Loucy (cell line): ENCODE measurements around the gene CPLX4.

Source experiments
- H2AFZ ChIP-seq: fragments of 200-600 bp; sonication (generic); 2 replicates; pipeline ENCODE4 v1.6.0; 2016; ENCODE audit warnings: antibody characterized with exemption, mild to moderate bottlenecking, low read length, moderate library complexity
- H3F3A ChIP-seq: fragments of 200-600 bp; 2 replicates; pipeline ENCODE4 v1.6.0; 2016; ENCODE audit warnings: antibody characterized with exemption, low read depth, mild to moderate bottlenecking
- H3K27me3 ChIP-seq: fragments of 200-600 bp; sonication (generic); 2 replicates; pipeline ENCODE4 v1.6.1; 2014; ENCODE audit warnings: low read length, mild to moderate bottlenecking; ENCODE audit not compliant: insufficient read depth, poor library complexity, severe bottlenecking
- H3K36me3 ChIP-seq: fragments of 200-600 bp; sonication (generic); 2 replicates; pipeline ENCODE4 v1.6.1; 2016; ENCODE audit warnings: low read length; ENCODE audit not compliant: insufficient read depth
- H3K4me1 ChIP-seq: fragments of 200-600 bp; sonication (generic); 2 replicates; pipeline ENCODE4 v1.5.1; 2014; ENCODE audit warnings: low read length, mild to moderate bottlenecking; ENCODE audit not compliant: insufficient read depth, poor library complexity, severe bottlenecking
- H3K4me2 ChIP-seq: fragments of 200-600 bp; sonication (generic); 2 replicates; pipeline ENCODE4 v1.6.0; 2014; ENCODE audit warnings: antibody characterized with exemption, low read length, low read depth, mild to moderate bottlenecking; ENCODE audit not compliant: poor library complexity, severe bottlenecking
- H3K4me3 ChIP-seq: fragments of 200-600 bp; sonication (generic); 2 replicates; pipeline ENCODE4 v1.5.1; 2014; ENCODE audit warnings: low read length, mild to moderate bottlenecking, mixed read lengths; ENCODE audit not compliant: poor library complexity, severe bottlenecking
- H3K79me2 ChIP-seq: fragments of 200-600 bp; sonication (generic); 2 replicates; pipeline ENCODE4 v1.6.1; 2014; ENCODE audit warnings: low read length; ENCODE audit not compliant: insufficient read depth
- H3K9ac ChIP-seq: fragments of 200-600 bp; sonication (generic); 2 replicates; pipeline ENCODE4 v1.6.0; 2014; ENCODE audit warnings: mild to moderate bottlenecking, low read depth, low read length, moderate library complexity; ENCODE audit not compliant: poor library complexity, severe bottlenecking
- H3K9me2 ChIP-seq: fragments of 200-600 bp; sonication (generic); replicated peaks from 2 replicates; pipeline ENCODE4 v1.6.1; 2016; ENCODE audit warnings: low read depth, low read length, mixed read lengths
- H3K9me3 ChIP-seq: fragments of 200-600 bp; sonication (generic); 2 replicates; pipeline ENCODE4 v1.6.1; 2014; ENCODE audit warnings: mild to moderate bottlenecking, antibody characterized with exemption, low read length, low read depth; ENCODE audit not compliant: insufficient read depth
- H4K20me1 ChIP-seq: fragments of 200-600 bp; sonication (generic); 2 replicates; pipeline ENCODE4 v1.6.0; 2014; ENCODE audit warnings: antibody characterized with exemption, low read length, mild to moderate bottlenecking; ENCODE audit not compliant: insufficient read depth, poor library complexity, severe bottlenecking
- CTCF ChIP-seq: fragments of 200-600 bp; sonication (generic); conservative IDR thresholded peaks from 2 replicates; pipeline ENCODE4 v1.5.1; 2014; ENCODE audit warnings: mild to moderate bottlenecking, antibody characterized with exemption, low read length
- EZH2phosphoT487 ChIP-seq: fragments of 200-600 bp; IDR thresholded peaks from 2 replicates; pipeline ENCODE4 v1.6.1; 2018; ENCODE audit warnings: antibody characterized with exemption, mild to moderate bottlenecking, moderate library complexity, borderline replicate concordance

The CPLX4 gene

GRCh38 chr18:59325965-59326364 is 7.5 kb upstream of the CPLX4 start:
- Histone ChIP-seq H2AFZ (no peak overlapping the region), H3K79me2 (no peaks in the 10 kb centered on the region), H3K4me1 (no peaks in the 10 kb centered on the region), H3K9me2 (no peaks in the 10 kb centered on the region), H3K4me3 (no peak overlapping the region), H3K4me2 (no peak overlapping the region), H4K20me1 (no peaks in the 10 kb centered on the region), H3F3A (no peaks in the 10 kb centered on the region), H3K9ac (no peak overlapping the region), H3K27me3 (no peaks in the 10 kb centered on the region), H3K36me3 (peaks cover 48% of the 10 kb centered on the region; the same call in 1 of the 2 replicates), H3K9me3 (no peaks in the 10 kb centered on the region)
- TF ChIP-seq EZH2phosphoT487, result no peak
- no peak for TF ChIP-seq CTCF

GRCh38 chr18:59324623-59324971 is 6.1 kb upstream of the CPLX4 start:
- Histone ChIP-seq H3K9ac (no peak overlapping the region), H3K9me2 (no peaks in the 10 kb centered on the region), H3F3A (no peaks in the 10 kb centered on the region), H3K9me3 (no peaks in the 10 kb centered on the region), H3K4me3 (no peak overlapping the region), H3K4me1 (no peaks in the 10 kb centered on the region), H2AFZ (no peak overlapping the region), H3K27me3 (no peaks in the 10 kb centered on the region), H3K79me2 (no peaks in the 10 kb centered on the region), H4K20me1 (no peaks in the 10 kb centered on the region), H3K36me3 (peaks cover 35% of the 10 kb centered on the region; the same call in 1 of the 2 replicates), H3K4me2 (no peak overlapping the region)
- TF ChIP-seq EZH2phosphoT487, result no peak
- TF ChIP-seq CTCF, result no peak

GRCh38 chr18:59323931-59324622 is 5.6 kb upstream of the CPLX4 start:
- Histone ChIP-seq H3K9me2 (no peaks in the 10 kb centered on the region), H3K4me3 (no peak overlapping the region), H3K9ac (no peak overlapping the region), H3K4me2 (no peak overlapping the region), H3K79me2 (no peaks in the 10 kb centered on the region), H3K27me3 (no peaks in the 10 kb centered on the region), H3K4me1 (no peaks in the 10 kb centered on the region), H3K9me3 (no peaks in the 10 kb centered on the region), H4K20me1 (no peaks in the 10 kb centered on the region), H3F3A (no peaks in the 10 kb centered on the region), H3K36me3 (peaks cover 29% of the 10 kb centered on the region; the same call in 1 of the 2 replicates), H2AFZ (no peak overlapping the region)
- TF ChIP-seq CTCF (no peak), EZH2phosphoT487 (no peak)
